ENCODE measurements around the gene KLK4.
"Not testable (repeated sequence)": the region's sequence is repeated elsewhere in the genome, so short reads cannot be mapped to it uniquely, and the experiment has no call there.

KLK4 gene

DNA sequence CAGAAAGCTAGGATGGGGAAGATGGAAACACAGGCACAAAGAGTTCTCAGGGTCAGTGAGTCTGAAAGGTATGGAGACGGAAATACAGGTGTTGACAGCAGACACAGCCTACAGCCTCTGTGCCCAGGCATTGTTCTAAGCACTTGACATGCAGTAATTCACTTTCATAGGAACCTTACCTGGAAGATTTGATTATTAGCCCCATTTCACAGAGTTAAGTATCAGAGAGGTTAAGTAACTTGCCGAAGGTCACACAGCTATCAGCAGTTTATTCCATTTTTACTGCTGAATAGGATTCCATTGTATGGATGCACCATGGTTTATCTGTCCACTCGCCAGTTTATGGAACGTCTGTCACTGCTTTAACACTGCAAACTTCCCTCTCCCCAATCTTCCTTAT lies 13.2 kb downstream of the KLK4 start:
- Histone ChIP-seq H3K9ac (no peak overlapping the region), H4K20me1 (no peaks in the 10 kb centered on the region), H3K27ac (no peak overlapping the region), H3K4me3 (no peak overlapping the region), H3K27me3 (no peaks in the 10 kb centered on the region), H3K4me1 (peaks cover 37% of the 10 kb centered on the region), H3K9me3 (no peaks in the 10 kb centered on the region), H3K36me3 (no peaks in the 10 kb centered on the region), H3K4me2 (no peak overlapping the region)
- no peak for TF ChIP-seq Cebpa-rat (IDR thresholded peaks at IDR 0.05)

DNA sequence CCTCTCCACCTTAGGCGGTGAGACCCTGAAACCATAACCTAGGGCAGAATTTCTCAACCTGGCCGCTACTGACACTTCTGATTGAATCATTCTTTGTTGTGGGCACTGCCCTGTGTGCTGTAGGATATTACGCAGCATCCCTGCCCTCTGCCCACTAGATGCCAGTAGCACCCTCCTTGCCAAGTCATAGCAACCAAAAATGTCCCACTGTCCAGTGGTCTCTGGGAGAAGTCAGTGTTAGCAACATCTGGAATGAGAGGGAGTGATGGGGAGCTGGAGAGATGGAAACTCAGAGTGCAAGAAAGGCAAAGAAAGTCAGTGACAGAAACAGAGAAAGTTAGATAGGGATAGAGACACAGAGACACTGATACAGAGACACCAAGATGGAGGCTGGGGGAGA lies 13.6 kb downstream of the KLK4 start:
- Histone ChIP-seq H3K27ac (peak overlapping the region; percentile 70; the same call in 1 of the 2 replicates), H3K4me2 (peak overlapping the region; percentile 71), H3K4me3 (no peak overlapping the region), H3K9me3 (no peaks in the 10 kb centered on the region), H3K36me3 (no peaks in the 10 kb centered on the region), H3K4me1 (peaks cover 37% of the 10 kb centered on the region), H4K20me1 (no peaks in the 10 kb centered on the region), H3K9ac (no peak overlapping the region), H3K27me3 (no peaks in the 10 kb centered on the region)
- TF ChIP-seq Cebpa-rat (IDR thresholded peaks at IDR 0.05): no peak

DNA sequence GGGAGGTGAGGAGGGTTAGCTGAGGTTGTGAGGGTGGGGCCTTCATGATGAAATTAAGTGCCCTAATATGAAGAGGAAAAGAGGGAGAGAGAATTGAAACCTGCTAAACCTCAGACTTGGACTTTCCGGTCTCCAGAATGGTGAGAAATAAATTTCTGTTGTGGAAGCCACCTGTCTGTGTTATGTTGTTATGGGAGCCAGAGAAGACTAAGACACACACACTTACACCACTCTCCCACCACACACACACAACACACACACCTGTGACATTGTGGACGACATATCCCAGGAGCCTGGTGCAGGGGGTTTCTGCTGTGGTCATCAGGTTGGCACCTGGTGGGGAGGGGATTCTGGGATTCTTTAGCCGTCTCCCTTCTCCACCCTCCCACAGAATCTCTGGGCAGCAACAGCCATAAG lies 14.0 kb downstream of the KLK4 start:
- H3K9me3 ChIP-seq: no peaks in the 10 kb centered on the region
- peak overlapping the region; percentile 70 for H3K27ac ChIP-seq
- H3K4me1 ChIP-seq: peaks cover 37% of the 10 kb centered on the region
- H3K9ac ChIP-seq: no peak overlapping the region
- peak overlapping the region; percentile 71 for H3K4me2 ChIP-seq
- no peak for TF ChIP-seq Cebpa-rat (IDR thresholded peaks at IDR 0.05)
- no peaks in the 10 kb centered on the region for H3K27me3 ChIP-seq
- H3K4me3 ChIP-seq: no peak overlapping the region
- no peaks in the 10 kb centered on the region for H4K20me1 ChIP-seq
- H3K36me3 ChIP-seq: no peaks in the 10 kb centered on the region

DNA sequence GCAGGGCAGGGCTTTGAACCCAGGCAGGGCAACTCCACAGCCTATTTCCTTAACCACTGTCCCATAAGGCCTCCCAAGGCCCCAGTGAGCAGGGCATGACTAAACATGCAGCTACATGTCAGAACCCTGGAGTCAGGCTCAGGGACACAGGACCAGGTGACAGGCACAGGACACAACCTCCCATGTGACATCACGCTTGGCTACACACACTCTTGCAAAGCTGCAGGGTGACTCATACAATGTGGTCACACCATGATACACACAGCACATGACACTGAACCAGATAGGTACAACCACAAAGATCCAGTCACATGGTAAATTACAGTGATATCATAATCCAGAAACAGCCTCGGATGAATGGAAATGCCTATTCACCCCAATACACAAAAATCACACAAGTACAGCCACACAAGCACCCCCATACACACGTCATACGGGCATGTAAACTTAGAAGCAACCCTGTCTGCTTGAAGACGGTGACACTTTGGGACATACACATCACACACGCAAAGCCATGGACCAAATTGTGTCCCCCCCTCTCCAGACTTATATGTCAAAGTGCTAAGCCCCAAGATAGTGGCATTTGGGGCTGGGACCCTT lies 14.5 kb downstream of the KLK4 start:
- no peaks in the 10 kb centered on the region for H3K27me3 ChIP-seq
- peak overlapping the region; percentile 34; the same call in 1 of the 2 replicates for H3K9ac ChIP-seq
- no peaks in the 10 kb centered on the region for H3K36me3 ChIP-seq
- no peaks in the 10 kb centered on the region for H4K20me1 ChIP-seq
- H3K4me1 ChIP-seq: peaks cover 37% of the 10 kb centered on the region
- peak overlapping the region; percentile 71 for H3K4me2 ChIP-seq
- no peaks in the 10 kb centered on the region for H3K9me3 ChIP-seq
- H3K4me3 ChIP-seq: no peak overlapping the region
- H3K27ac ChIP-seq: peak overlapping the region; percentile 70
- no peak for TF ChIP-seq Cebpa-rat (IDR thresholded peaks at IDR 0.05)

DNA sequence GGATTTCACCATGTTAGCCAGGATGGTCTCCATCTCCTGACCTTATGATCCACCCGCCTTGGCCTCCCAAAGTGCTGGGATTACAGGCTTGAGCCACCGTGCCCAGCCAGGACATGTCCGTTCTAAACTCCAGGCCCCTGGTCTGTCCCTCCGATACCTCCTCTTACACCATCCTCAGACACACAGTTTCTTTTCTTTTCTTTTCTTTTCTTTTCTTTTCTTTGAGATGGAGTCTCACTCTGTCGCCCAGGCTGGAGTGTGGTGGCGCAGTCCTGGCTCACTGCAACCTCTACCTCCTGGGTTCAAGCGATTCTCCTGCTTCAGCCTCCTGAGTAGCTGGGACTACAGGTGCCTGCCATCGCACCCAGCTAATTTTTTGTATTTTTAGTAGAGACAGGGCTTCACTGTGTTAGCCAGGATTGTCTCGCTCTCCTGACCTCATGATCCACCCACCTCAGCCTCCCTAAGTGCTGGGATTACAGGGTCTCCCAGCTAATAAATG lies 15.1 kb downstream of the KLK4 start:
- Histone ChIP-seq H3K9ac (peak overlapping the region; percentile 34; the same call in 1 of the 2 replicates), H3K4me2 (peak overlapping the region; percentile 71), H3K4me1 (peaks cover 41% of the 10 kb centered on the region), H3K27ac (peak overlapping the region; percentile 70)
- H3K9me3 ChIP-seq, H3K27me3 ChIP-seq, H4K20me1 ChIP-seq, H3K4me3 ChIP-seq, H3K36me3 ChIP-seq: not testable (repeated sequence)

DNA sequence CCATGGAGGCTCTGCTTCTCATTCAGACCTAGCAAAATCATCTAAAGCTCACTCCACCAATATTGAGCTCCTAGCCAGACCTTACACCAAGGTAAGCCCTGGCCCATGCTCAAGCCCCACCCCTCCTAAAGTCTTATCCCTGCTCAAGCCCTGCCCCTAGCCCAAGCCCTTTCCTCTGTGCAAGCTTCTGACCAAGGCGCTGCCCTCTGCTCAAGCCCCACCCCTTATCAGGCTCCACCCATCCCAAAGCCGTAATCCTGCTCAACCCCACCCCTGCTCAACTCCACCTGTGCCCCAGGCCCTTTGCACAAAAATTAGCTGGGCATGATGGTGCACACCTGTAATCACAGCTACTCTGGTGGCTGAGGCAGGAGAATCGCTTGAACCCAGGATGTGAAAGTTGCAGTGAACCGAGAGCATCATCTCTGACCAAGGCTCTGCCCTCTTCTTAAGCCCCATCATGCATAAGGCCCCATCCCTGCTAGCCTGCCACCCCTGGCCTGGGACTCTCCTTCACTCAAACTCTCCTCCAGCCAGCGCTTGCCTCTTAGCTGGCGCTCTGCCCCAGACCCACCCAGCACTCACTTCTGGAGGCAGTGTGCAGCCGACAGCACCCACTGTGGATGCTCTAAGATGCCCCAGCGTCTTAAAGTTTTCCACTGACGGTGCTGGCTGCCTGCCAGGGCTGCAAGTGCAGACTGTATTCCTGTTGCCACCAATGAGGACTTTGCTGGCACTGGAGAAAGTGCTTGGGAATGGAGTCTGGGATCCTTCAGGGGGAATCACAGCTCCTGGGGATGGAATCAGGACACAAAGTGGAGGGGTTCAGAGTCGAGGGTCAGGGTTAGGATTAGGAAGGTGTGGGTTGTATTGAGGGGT lies 16.5 kb downstream of the KLK4 start:
- Histone ChIP-seq H3K4me3 (no peak overlapping the region), H3K4me1 (peaks cover 45% of the 10 kb centered on the region), H3K36me3 (no peaks in the 10 kb centered on the region), H3K9me3 (no peaks in the 10 kb centered on the region), H3K4me2 (peak overlapping the region; percentile 71; the same call in 1 of the 2 replicates), H4K20me1 (no peaks in the 10 kb centered on the region), H3K27ac (no peak overlapping the region), H3K27me3 (no peaks in the 10 kb centered on the region), H3K9ac (no peak overlapping the region)
- TF ChIP-seq Cebpa-rat (IDR thresholded peaks at IDR 0.05): no peak

DNA sequence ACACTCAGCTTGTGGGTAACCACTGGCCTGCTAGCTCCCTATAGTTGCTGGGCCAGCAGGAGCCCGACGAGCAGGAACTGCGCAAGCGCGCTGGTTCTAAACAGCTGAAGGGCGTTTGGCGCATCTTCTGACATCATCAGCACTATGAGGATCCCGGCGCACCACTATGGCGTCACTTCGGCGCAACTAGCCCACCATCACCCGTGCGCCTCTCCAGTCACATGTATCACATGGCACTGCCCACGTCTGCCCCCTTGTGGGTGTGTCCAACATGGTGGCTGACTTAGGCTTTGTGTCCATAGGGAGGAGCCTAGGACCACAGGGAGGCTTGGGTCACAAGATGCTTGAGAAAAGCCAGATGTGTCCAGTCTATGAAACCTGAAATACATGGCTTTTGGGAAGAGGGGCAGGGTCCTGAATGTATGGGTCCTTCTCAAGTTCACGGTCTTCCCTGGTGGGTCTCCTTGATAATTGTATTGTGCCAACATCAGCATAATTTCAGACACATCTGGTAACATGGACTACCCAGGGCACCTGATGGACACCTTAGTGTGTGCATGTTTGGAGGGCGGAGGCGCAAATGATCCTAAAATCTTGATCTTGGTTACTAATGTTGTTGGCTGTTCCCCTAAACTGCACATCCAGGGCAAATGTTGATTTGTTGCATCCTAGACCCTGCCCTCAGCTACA lies 18.0 kb downstream of the KLK4 start:
- H3K9ac ChIP-seq: no peak overlapping the region
- no peaks in the 10 kb centered on the region for H3K36me3 ChIP-seq
- H4K20me1 ChIP-seq: no peaks in the 10 kb centered on the region
- H3K27ac ChIP-seq: no peak overlapping the region
- peaks cover 49% of the 10 kb centered on the region for H3K4me1 ChIP-seq
- H3K4me2 ChIP-seq: no peak overlapping the region
- no peaks in the 10 kb centered on the region for H3K9me3 ChIP-seq
- no peak for TF ChIP-seq Cebpa-rat (IDR thresholded peaks at IDR 0.05)
- no peak overlapping the region for H3K4me3 ChIP-seq
- no peaks in the 10 kb centered on the region for H3K27me3 ChIP-seq

DNA sequence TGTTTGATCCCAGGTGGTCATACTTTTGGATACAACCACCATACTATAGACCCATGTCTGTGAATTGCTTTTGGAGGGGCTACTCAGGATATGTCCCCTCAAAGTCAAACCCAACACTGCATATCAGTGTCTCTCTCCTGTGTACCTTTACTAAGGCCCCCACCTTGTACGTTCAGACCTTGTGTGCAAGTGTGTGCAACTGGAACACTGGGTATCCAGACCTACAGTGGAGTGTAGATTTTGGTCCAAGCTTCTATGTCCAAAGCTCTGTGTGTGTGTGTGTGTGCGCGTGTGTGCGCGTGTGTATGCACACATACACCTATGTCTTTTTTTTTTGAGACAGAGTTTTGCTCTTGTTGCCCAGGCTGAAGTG lies 20.0 kb downstream of the KLK4 start:
- Histone ChIP-seq H3K4me3 (no peak overlapping the region), H3K9ac (no peak overlapping the region), H4K20me1 (no peaks in the 10 kb centered on the region), H3K9me3 (no peaks in the 10 kb centered on the region), H3K4me1 (peaks cover 32% of the 10 kb centered on the region), H3K27me3 (no peaks in the 10 kb centered on the region; the same call in 1 of the 2 replicates), H3K36me3 (no peaks in the 10 kb centered on the region), H3K27ac (no peak overlapping the region), H3K4me2 (no peak overlapping the region)
- TF ChIP-seq Cebpa-rat (IDR thresholded peaks at IDR 0.05): no peak

DNA sequence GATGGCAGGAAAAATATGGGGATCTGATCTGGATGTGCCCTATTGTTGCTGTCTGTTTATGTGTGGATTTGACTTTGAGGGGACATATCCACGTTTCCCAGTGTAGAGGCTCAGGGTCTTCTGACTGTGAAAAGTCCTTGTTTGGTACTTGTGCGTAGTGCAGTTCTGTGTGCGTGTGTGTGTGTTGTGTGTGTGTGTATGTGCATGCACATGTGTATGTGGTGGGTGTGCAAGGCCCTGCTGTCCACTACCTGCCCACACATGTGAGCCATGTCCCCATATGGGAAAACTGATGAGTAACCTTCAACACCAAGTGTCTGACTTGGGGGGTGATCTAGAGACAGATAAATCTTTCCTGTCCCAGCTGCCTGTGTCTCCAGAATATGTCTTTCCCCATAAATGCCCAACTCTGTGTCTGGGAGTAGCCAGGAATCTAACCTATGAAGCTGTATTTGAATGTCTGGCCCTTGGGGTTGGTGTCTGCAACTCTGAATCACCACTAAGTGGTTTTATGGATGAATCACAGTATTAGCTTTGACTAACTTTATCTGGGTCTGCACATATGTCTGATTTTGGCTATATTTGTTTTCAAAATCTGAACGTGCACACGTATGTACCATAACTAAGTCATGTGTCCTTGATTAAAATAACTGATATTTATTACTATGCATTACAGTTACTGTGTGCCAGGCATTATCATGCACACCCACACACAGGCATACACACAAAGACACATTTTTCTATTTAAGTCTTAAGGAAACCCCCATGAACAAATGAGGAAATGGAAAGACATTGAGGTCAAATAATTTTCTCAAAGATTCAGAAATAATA lies 20.6 kb downstream of the KLK4 start:
- H3K4me3 ChIP-seq: no peak overlapping the region
- H3K27ac ChIP-seq: no peak overlapping the region
- H3K9me3 ChIP-seq: no peaks in the 10 kb centered on the region
- H3K9ac ChIP-seq: no peak overlapping the region
- H4K20me1 ChIP-seq: no peaks in the 10 kb centered on the region
- H3K4me1 ChIP-seq: peaks cover 26% of the 10 kb centered on the region
- H3K36me3 ChIP-seq: no peaks in the 10 kb centered on the region
- TF ChIP-seq Cebpa-rat (IDR thresholded peaks at IDR 0.05): no peak
- H3K27me3 ChIP-seq: no peaks in the 10 kb centered on the region; the same call in 1 of the 2 replicates
- no peak overlapping the region for H3K4me2 ChIP-seq
